ENCODE results near the gene SMPD3. TPM values are rescaled to one million over a fixed set of nuclear protein-coding genes. Genes with fewer than 3 reads are reported as not detected.
A peak's percentile ranks its signal among the peaks of the same experiment; 100 is the strongest.

Gene SMPD3
- total RNA-seq, 1 donor from 2014 or later, result under 0.01 TPM

- DNase-seq (ENCODE audit: low read depth in 2 of 2), result no peak
These were observed 113.1 kb downstream of the SMPD3 start for GRCh38 chr16:68335175-68335574.

- peak; percentile 78 to 97 for DNase-seq (ENCODE audit: low read depth in 2 of 2)
These were observed 115.7 kb downstream of the SMPD3 start for GRCh38 chr16:68332411-68333121.

GRCh38 chr16:68331879-68332410 is 116.4 kb downstream of the SMPD3 start:
- DNase-seq (ENCODE audit: low read depth in 2 of 2), result peak; percentile 29 to 50

- DNase-seq (ENCODE audit: low read depth in 2 of 2), result no peak
These were observed 119.4 kb downstream of the SMPD3 start for GRCh38 chr16:68328860-68329390.

- peak; percentile 89 for DNase-seq (ENCODE audit: low read depth in 2 of 2)
These were observed 120.0 kb downstream of the SMPD3 start for GRCh38 chr16:68328151-68328859.

- peak; percentile 20 to 83 for DNase-seq (ENCODE audit: low read depth in 2 of 2)
These were observed 123.4 kb downstream of the SMPD3 start for GRCh38 chr16:68324780-68325357.

GRCh38 chr16:68324336-68324735 is 124.0 kb downstream of the SMPD3 start:
- no peak for DNase-seq (ENCODE audit: low read depth in 2 of 2)

GRCh38 chr16:68319185-68319908 is 129.0 kb downstream of the SMPD3 start:
- DNase-seq (ENCODE audit: low read depth in 2 of 2), result no peak

GRCh38 chr16:68313116-68313515 is 135.2 kb downstream of the SMPD3 start:
- DNase-seq (ENCODE audit: low read depth in 2 of 2), result no peak

GRCh38 chr16:68310774-68311511 is 137.4 kb downstream of the SMPD3 start, which contains the start of the genes PRMT7 and SLC7A6OS:
Gene PRMT7 (plus strand): TSS chr16:68311019. CDS start chr16:68315980, 4,961 bp downstream.
Gene SLC7A6OS (minus strand): TSS chr16:68310946. CDS start chr16:68310926, 20 bp downstream.
- peak; percentile 93 for DNase-seq (ENCODE audit: low read depth in 2 of 2)

GRCh38 chr16:68310437-68310773 is 137.9 kb downstream of the SMPD3 start:
- DNase-seq (ENCODE audit: low read depth in 2 of 2), result peak; percentile 49 to 51

GRCh38 chr16:68309799-68310198 is 138.5 kb downstream of the SMPD3 start:
- no peak for DNase-seq (ENCODE audit: low read depth in 2 of 2)

Other genes with a start within 250 kb of the SMPD3 start
- gene ESRP2, start 212.4 kb downstream of the SMPD3 start, total RNA-seq, result 0.44 and 1.6 TPM in 2 replicates
- gene PLA2G15, start 203.1 kb downstream of the SMPD3 start, total RNA-seq, result 14.4 and 23.0 TPM in 2 replicates
- gene SLC7A6, start 184.0 kb downstream of the SMPD3 start, total RNA-seq, result 10.5 and 10.9 TPM in 2 replicates
- 8.3 and 10.3 TPM in 2 replicates for gene SLC7A6OS, start 137.6 kb downstream of the SMPD3 start, total RNA-seq
- 20.9 and 22.0 TPM in 2 replicates for gene PRMT7, start 137.5 kb downstream of the SMPD3 start, total RNA-seq
- 12.4 and 14.7 TPM in 2 replicates for gene ZFP90, start 90.8 kb upstream of the SMPD3 start, total RNA-seq
- not detected in 2 replicates for gene CDH3, start 196.8 kb upstream of the SMPD3 start, total RNA-seq

All from lung microvascular endothelial cell (primary cell).